Stimulated activated CD8-positive, alpha-beta memory T cell treated with anti-CD3 and anti-CD28 coated beads, Interleukin-7, amount 100 ng/mL, for 48 hours (primary cell): ENCODE data around the gene NACC1.
"Not testable (repeated sequence)": the region's sequence is repeated elsewhere in the genome, so short reads cannot be mapped to it uniquely, and the experiment has no call there.

Experiments
- DNase-seq, 2 donors: peaks; one replicate each; pipeline ENCODE4 v3.0.0-alpha.2; 2020; ENCODE audit warnings: low read depth in 1 of 2; ENCODE audit errors: extremely low read depth in 1 of 2

NACC1 gene

GRCh38 chr19:13160557-13160956, 42.5 kb downstream of the NACC1 start:
- no peak for DNase-seq

GRCh38 chr19:13162724-13163608, 44.9 kb downstream of the NACC1 start:
- peak; percentile 85 to 93 for DNase-seq

GRCh38 chr19:13163609-13164342, 45.7 kb downstream of the NACC1 start:
- DNase-seq, result no peak

GRCh38 chr19:13164343-13165161, 46.5 kb downstream of the NACC1 start:
- DNase-seq, result no peak

GRCh38 chr19:13165162-13165997, 47.3 kb downstream of the NACC1 start:
- DNase-seq, result no peak

GRCh38 chr19:13166151-13166550, 48.1 kb downstream of the NACC1 start:
- not testable (repeated sequence) for DNase-seq

GRCh38 chr19:13169769-13170168, 51.7 kb downstream of the NACC1 start:
- DNase-seq, result no peak

- DNase-seq, result no peak
Measured at GRCh38 chr19:13171146-13171545, 53.1 kb downstream of the NACC1 start.

GRCh38 chr19:13172346-13173138, 54.5 kb downstream of the NACC1 start:
- peak in 1 of 2 donors; percentile 85 for DNase-seq

- no peak for DNase-seq
Measured at GRCh38 chr19:13173139-13173737, 55.2 kb downstream of the NACC1 start.

GRCh38 chr19:13176345-13176744, 58.3 kb downstream of the NACC1 start:
- no peak for DNase-seq

GRCh38 chr19:13177584-13177983, 59.5 kb downstream of the NACC1 start:
- DNase-seq, result not testable (repeated sequence)

- not testable (repeated sequence) for DNase-seq
Measured at GRCh38 chr19:13178291-13178690, 60.2 kb downstream of the NACC1 start.

GRCh38 chr19:13181747-13182388, 63.8 kb downstream of the NACC1 start:
- no peak for DNase-seq

- DNase-seq, result not testable (repeated sequence)
Measured at GRCh38 chr19:13184926-13185325, 66.9 kb downstream of the NACC1 start.

- not testable (repeated sequence) for DNase-seq
Measured at GRCh38 chr19:13185763-13186657, 67.9 kb downstream of the NACC1 start.

GRCh38 chr19:13186688-13187087, 68.6 kb downstream of the NACC1 start:
- not testable (repeated sequence) for DNase-seq
